K562 (cell line): ENCODE data around the gene DSTYK. TPM values are rescaled to one million over a fixed set of nuclear protein-coding genes. Genes with fewer than 3 reads are reported as not detected.

ENCODE experiments used
- BDP1 ChIP-seq: IDR thresholded peaks from 3 replicates; pipeline ENCODE4 v1.6.1; 2011; ENCODE audit not compliant: insufficient read length, insufficient read depth
- CBFA2T3 ChIP-seq: fragments of 450-650 bp; IDR thresholded peaks from 2 replicates; pipeline ENCODE4 v1.6.1; 2017
- CHD1 ChIP-seq: fragments of 200-600 bp; sonication (generic); IDR thresholded peaks from one replicate; pipeline ENCODE4 v1.6.1; 2012; ENCODE audit warnings: mild to moderate bottlenecking, moderate library complexity, low read length, inconsistent platforms
- ESRRA ChIP-seq: fragments of 450-650 bp; IDR thresholded peaks from 2 replicates; pipeline ENCODE4 v1.6.1; 2014; ENCODE audit warnings: low read depth, mild to moderate bottlenecking, moderate library complexity, borderline replicate concordance
- HMG20B ChIP-seq: fragments of 250-450 bp; sonication (Bioruptor Pico); IDR thresholded peaks from 2 replicates; pipeline ENCODE4 v1.5.0; 2021; ENCODE audit warnings: mild to moderate bottlenecking
- KHSRP ChIP-seq: fragments of 450-650 bp; IDR thresholded peaks from 2 replicates; pipeline ENCODE4 v1.6.1; 2017
- L3MBTL2 ChIP-seq: fragments of 450-650 bp; IDR thresholded peaks from 2 replicates; pipeline ENCODE4 v1.6.1; 2016; ENCODE audit warnings: mild to moderate bottlenecking, moderate library complexity
- MAFG ChIP-seq: fragments of 450-650 bp; conservative IDR thresholded peaks from 2 replicates; pipeline ENCODE4 v1.6.1; 2016; ENCODE audit warnings: missing genetic modification characterization, missing compliant biosample characterization
- MTF1 ChIP-seq: fragments of 250-450 bp; sonication (Bioruptor Pico); IDR thresholded peaks from 2 replicates; pipeline ENCODE4 v1.9.0; 2021; ENCODE audit warnings: moderate library complexity, mild to moderate bottlenecking, inconsistent platforms, borderline replicate concordance
- NKRF ChIP-seq: fragments of 450-650 bp; IDR thresholded peaks from 2 replicates; pipeline ENCODE4 v1.6.1; 2016; ENCODE audit warnings: borderline replicate concordance
- SRSF1 ChIP-seq: fragments of 200-400 bp; formaldehyde crosslinking; IDR thresholded peaks from 2 replicates; pipeline ENCODE4 v1.6.1; 2017; ENCODE audit warnings: mild to moderate bottlenecking, low read depth, low read length, moderate library complexity
- TEAD4 ChIP-seq, 2 experiments: sonication (generic) in 1 of 2; formaldehyde crosslinking in 1 of 2; IDR thresholded peaks; 2 replicates each; pipeline versions ENCODE4 v1.6.1 to v1.8.0; 2012 to 2022; ENCODE audit warnings: borderline replicate concordance in 1 of 2, inconsistent platforms in 1 of 2, low read length in 1 of 2, mild to moderate bottlenecking in 1 of 2, missing genetic modification reagents in 1 of 2
- ZBED1 ChIP-seq: IDR thresholded peaks from 2 replicates; pipeline ENCODE4 v1.6.1; 2014
- ZBTB5 ChIP-seq: fragments of 450-650 bp; IDR thresholded peaks from 2 replicates; pipeline ENCODE4 v1.6.1; 2017; ENCODE audit warnings: antibody characterized with exemption
- ZBTB7A ChIP-seq: IDR thresholded peaks from 2 replicates; pipeline ENCODE4 v1.6.1; 2011; ENCODE audit warnings: low read depth, mild to moderate bottlenecking, low read length, moderate library complexity, borderline replicate concordance; ENCODE audit not compliant: control insufficient read depth
- ZNF3 ChIP-seq: fragments of 250-450 bp; sonication (Bioruptor Pico); IDR thresholded peaks from 2 replicates; pipeline ENCODE4 v1.5.0; 2021; ENCODE audit warnings: mild to moderate bottlenecking, moderate library complexity
- ZNF445 ChIP-seq: fragments of 250-450 bp; sonication (Bioruptor Pico); IDR thresholded peaks from 2 replicates; pipeline ENCODE4 v1.4.0; 2020; ENCODE audit warnings: low read depth, mild to moderate bottlenecking, moderate library complexity
- ZSCAN29 ChIP-seq: fragments of 450-650 bp; IDR thresholded peaks from 2 replicates; pipeline ENCODE4 v1.6.1; 2017
- polyA plus RNA-seq, 8 experiments: library from polyadenylated mRNA; depleted of rRNA in 4 of 8; stranded (reverse) in 5 of 8; unstranded in 3 of 8; fragments of >200 nt; fragmentation: Nextera tagmentation in 2 of 8; fragmentation: Illumina TruSeq in 1 of 8; extraction: Ambion mirVana in 2 of 8; extraction: Trizol in 1 of 8; gene quantifications; 2 replicates each; pipeline versions ENCODE4 v1.2.1 to v1.2.3, GENCODE V29; 2011 to 2014; ENCODE audit warnings: inconsistent platforms in 1 of 8, missing spikeins in 1 of 8
- total RNA-seq, 7 experiments: library from RNA; depleted of rRNA in 6 of 7; stranded (reverse); fragments of >200 nt in 6 of 7; fragmentation: Illumina TruSeq in 2 of 7; extraction: Trizol in 2 of 7; gene quantifications; 2 replicates each; pipeline versions ENCODE4 v1.2.1 to v1.2.3, GENCODE V29; 2011 to 2021; ENCODE audit warnings: low replicate concordance in 1 of 7
- TF ChIP-seq, protein P1 (sequence below): fragments of 250-450 bp; sonication (Bioruptor Pico); IDR thresholded peaks from 2 replicates; pipeline ENCODE4 v1.4.0; 2020
- TF ChIP-seq, protein P2 (sequence below): IDR thresholded peaks from 2 replicates; pipeline ENCODE4 v1.6.1; 2016; ENCODE audit warnings: missing genetic modification characterization, missing compliant biosample characterization
- TF ChIP-seq, protein P3 (sequence below): sonication (generic); formaldehyde crosslinking; IDR thresholded peaks from 2 replicates; pipeline ENCODE4 v1.8.1; 2022; ENCODE audit warnings: missing genetic modification reagents

The DSTYK gene
- total and polyA plus RNA-seq, 9 of the 15 experiments (the other 6 are each of a cell fraction or from before 2014, with no cell fraction given) = 4.2 to 7.1 (median 6.2) TPM

GRCh38 chr1:205170532-205171269 lies 40.8 kb downstream of the DSTYK start (continued):
- TF ChIP-seq, protein P1, sequence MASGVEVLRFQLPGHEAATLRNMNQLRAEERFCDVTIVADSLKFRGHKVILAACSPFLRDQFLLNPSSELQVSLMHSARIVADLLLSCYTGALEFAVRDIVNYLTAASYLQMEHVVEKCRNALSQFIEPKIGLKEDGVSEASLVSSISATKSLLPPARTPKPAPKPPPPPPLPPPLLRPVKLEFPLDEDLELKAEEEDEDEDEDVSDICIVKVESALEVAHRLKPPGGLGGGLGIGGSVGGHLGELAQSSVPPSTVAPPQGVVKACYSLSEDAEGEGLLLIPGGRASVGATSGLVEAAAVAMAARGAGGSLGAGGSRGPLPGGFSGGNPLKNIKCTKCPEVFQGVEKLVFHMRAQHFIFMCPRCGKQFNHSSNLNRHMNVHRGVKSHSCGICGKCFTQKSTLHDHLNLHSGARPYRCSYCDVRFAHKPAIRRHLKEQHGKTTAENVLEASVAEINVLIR = no peak
- TF ChIP-seq ZBED1 (no peak), CHD1 (no peak), BDP1 (no peak), ZBTB5 (peak; percentile 93), L3MBTL2 (peak; percentile 44; the same call in 1 of the 2 replicates), CBFA2T3 (peak; percentile 39; the same call in 1 of the 2 replicates), MAFG (tag) (no peak), MTF1 (CRISPR knock-in tag) (no peak), NKRF (no peak), HMG20B (CRISPR knock-in tag) (0 out of 2 replicates have a peak, but pooled peaks have one; percentile 70), ZNF445 (CRISPR knock-in tag) (no peak), ESRRA (peak; percentile 65; the same call in 1 of the 2 replicates), ZBTB7A (no peak), TEAD4 (IDR thresholded peaks at IDR 0.05; ENCODE audit: low read length) (peak; percentile 46; the same call in 1 of the 2 replicates), TEAD4 (CRISPR knock-in tag; IDR thresholded peaks at IDR 0.05; ENCODE audit: borderline replicate concordance) (no peak), ZSCAN29 (no peak), KHSRP (no peak), ZNF3 (CRISPR knock-in tag) (no peak), SRSF1 (no peak)
- TF ChIP-seq, protein P2, sequence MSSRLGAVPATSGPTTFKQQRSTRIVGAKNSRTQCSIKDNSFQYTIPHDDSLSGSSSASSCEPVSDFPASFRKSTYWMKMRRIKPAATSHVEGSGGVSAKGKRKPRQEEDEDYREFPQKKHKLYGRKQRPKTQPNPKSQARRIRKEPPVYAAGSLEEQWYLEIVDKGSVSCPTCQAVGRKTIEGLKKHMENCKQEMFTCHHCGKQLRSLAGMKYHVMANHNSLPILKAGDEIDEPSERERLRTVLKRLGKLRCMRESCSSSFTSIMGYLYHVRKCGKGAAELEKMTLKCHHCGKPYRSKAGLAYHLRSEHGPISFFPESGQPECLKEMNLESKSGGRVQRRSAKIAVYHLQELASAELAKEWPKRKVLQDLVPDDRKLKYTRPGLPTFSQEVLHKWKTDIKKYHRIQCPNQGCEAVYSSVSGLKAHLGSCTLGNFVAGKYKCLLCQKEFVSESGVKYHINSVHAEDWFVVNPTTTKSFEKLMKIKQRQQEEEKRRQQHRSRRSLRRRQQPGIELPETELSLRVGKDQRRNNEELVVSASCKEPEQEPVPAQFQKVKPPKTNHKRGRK (tag) = no peak
- TF ChIP-seq, protein P3, sequence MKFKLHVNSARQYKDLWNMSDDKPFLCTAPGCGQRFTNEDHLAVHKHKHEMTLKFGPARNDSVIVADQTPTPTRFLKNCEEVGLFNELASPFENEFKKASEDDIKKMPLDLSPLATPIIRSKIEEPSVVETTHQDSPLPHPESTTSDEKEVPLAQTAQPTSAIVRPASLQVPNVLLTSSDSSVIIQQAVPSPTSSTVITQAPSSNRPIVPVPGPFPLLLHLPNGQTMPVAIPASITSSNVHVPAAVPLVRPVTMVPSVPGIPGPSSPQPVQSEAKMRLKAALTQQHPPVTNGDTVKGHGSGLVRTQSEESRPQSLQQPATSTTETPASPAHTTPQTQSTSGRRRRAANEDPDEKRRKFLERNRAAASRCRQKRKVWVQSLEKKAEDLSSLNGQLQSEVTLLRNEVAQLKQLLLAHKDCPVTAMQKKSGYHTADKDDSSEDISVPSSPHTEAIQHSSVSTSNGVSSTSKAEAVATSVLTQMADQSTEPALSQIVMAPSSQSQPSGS (CRISPR knock-in tag) = no peak
